ENCODE results near the gene ADSL.

Gene ADSL

GRCh38 chr22:40403651-40404050 is 57.4 kb downstream of the ADSL start:
- no peak for DNase-seq
- TF ChIP-seq, protein P1, sequence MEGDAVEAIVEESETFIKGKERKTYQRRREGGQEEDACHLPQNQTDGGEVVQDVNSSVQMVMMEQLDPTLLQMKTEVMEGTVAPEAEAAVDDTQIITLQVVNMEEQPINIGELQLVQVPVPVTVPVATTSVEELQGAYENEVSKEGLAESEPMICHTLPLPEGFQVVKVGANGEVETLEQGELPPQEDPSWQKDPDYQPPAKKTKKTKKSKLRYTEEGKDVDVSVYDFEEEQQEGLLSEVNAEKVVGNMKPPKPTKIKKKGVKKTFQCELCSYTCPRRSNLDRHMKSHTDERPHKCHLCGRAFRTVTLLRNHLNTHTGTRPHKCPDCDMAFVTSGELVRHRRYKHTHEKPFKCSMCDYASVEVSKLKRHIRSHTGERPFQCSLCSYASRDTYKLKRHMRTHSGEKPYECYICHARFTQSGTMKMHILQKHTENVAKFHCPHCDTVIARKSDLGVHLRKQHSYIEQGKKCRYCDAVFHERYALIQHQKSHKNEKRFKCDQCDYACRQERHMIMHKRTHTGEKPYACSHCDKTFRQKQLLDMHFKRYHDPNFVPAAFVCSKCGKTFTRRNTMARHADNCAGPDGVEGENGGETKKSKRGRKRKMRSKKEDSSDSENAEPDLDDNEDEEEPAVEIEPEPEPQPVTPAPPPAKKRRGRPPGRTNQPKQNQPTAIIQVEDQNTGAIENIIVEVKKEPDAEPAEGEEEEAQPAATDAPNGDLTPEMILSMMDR (IDR thresholded peaks at IDR 0.05; ENCODE audit: low read depth, low read length, missing control alignments), result no peak
- in situ Hi-C loops (cut with HindIII; ENCODE audit: low pct_ligation_motif_present, low sequenced_read_pairs), result no loop called here
- H3K27ac ChIP-seq, result no peak overlapping the region
- H3K27me3 ChIP-seq (replicated peaks), result no peaks in the 10 kb centered on the region
- H3K4me3 ChIP-seq (ENCODE audit: low read depth, low read length), result no peak overlapping the region
- H3K36me3 ChIP-seq (replicated peaks), result peaks cover 69% of the 10 kb centered on the region

- in situ Hi-C loops (cut with HindIII; ENCODE audit: low pct_ligation_motif_present, low sequenced_read_pairs), result no loop called here
- H3K27me3 ChIP-seq (replicated peaks), result no peaks in the 10 kb centered on the region
- TF ChIP-seq, protein P1 (IDR thresholded peaks at IDR 0.05; ENCODE audit: low read depth, low read length, missing control alignments), result no peak
- no peak for DNase-seq
- no peak overlapping the region for H3K4me3 ChIP-seq (ENCODE audit: low read depth, low read length)
- H3K36me3 ChIP-seq (replicated peaks), result peaks cover 78% of the 10 kb centered on the region
- H3K27ac ChIP-seq, result no peak overlapping the region
Measured at GRCh38 chr22:40404251-40405177, 58.2 kb downstream of the ADSL start.

GRCh38 chr22:40405178-40406062 is 59.1 kb downstream of the ADSL start:
- TF ChIP-seq, protein P1 (IDR thresholded peaks at IDR 0.05; ENCODE audit: low read depth, low read length, missing control alignments), result no peak
- no peak overlapping the region for H3K4me3 ChIP-seq (ENCODE audit: low read depth, low read length)
- no peaks in the 10 kb centered on the region for H3K27me3 ChIP-seq (replicated peaks)
- in situ Hi-C loops (cut with HindIII; ENCODE audit: low pct_ligation_motif_present, low sequenced_read_pairs), result no loop called here
- H3K27ac ChIP-seq, result no peak overlapping the region
- no peak for DNase-seq
- H3K36me3 ChIP-seq (replicated peaks), result peaks cover 87% of the 10 kb centered on the region

DNA sequence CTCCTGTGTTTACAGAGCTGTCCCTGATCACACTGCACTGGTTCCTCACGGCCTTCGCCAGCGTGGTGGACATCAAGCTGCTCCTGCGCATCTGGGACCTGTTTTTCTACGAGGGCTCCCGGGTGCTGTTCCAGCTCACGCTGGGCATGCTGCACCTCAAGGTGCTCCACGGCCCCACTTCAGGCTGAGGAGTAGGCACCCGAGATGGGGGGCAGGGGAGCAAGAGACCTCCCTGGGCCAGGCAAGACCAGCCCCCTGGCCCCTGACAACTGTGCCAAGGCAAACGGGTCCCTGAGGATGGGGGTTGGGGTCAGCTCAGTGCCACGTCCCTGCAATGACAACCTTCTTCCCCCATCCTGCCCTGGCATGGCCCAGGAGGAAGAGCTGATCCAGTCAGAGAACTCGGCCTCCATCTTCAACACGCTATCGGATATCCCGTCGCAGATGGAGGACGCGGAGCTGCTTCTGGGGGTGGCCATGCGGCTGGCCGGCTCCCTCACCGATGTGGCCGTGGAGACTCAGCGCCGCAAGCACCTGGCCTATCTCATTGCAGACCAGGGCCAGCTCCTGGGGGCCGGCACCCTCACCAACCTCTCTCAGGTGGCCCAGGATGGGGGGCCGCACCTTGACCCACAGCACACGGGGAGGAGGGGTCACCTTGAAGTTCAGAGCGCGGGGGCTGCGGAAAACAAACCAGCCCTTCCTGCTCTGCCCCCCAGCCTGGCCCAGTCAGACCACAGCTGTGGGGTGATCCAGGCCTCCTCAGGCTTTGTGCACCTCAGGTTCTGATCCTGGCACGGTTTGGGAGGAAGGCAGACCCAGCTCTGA is 60.0 kb downstream of the ADSL start:
- DNase-seq, result no peak
- Histone ChIP-seq H3K36me3 (replicated peaks) (peaks cover 90% of the 10 kb centered on the region), H3K27me3 (replicated peaks) (no peaks in the 10 kb centered on the region), H3K4me3 (ENCODE audit: low read depth, low read length) (no peak overlapping the region), H3K27ac (no peak overlapping the region)
- TF ChIP-seq, protein P1 (IDR thresholded peaks at IDR 0.05; ENCODE audit: low read depth, low read length, missing control alignments), result no peak
- in situ Hi-C loops (cut with HindIII; ENCODE audit: low pct_ligation_motif_present, low sequenced_read_pairs), result no loop called here

GRCh38 chr22:40407021-40407761 is 60.9 kb downstream of the ADSL start:
- H3K27ac ChIP-seq, result no peak overlapping the region
- no peak overlapping the region for H3K4me3 ChIP-seq (ENCODE audit: low read depth, low read length)
- in situ Hi-C loops (cut with HindIII; ENCODE audit: low pct_ligation_motif_present, low sequenced_read_pairs), result no loop called here
- TF ChIP-seq, protein P1 (IDR thresholded peaks at IDR 0.05; ENCODE audit: low read depth, low read length, missing control alignments), result no peak
- H3K36me3 ChIP-seq (replicated peaks), result peaks cover 92% of the 10 kb centered on the region
- H3K27me3 ChIP-seq (replicated peaks), result no peaks in the 10 kb centered on the region
- no peak for DNase-seq
